Endothelial cell of umbilical vein (primary cell): ENCODE measurements around the gene WIZ.

Source experiments
- CTCF ChIP-seq, 2 donors: IDR thresholded peaks; 1 replicate in 1 of 2; 2 replicates in 1 of 2; pipeline ENCODE4 v1.5.1; 2011; ENCODE audit warnings: low read length in 2 of 2, mild to moderate bottlenecking in 2 of 2, moderate library complexity in 2 of 2, control low read depth in 1 of 2, inconsistent platforms in 1 of 2, low read depth in 1 of 2; ENCODE audit not compliant: insufficient read depth in 1 of 2; ENCODE audit errors: extremely low read depth in 1 of 2
- EZH2 ChIP-seq: IDR thresholded peaks from 2 replicates; pipeline ENCODE4 v1.6.1; 2012; ENCODE audit warnings: borderline replicate concordance, low read depth, mild to moderate bottlenecking, moderate library complexity, low read length, inconsistent platforms; ENCODE audit not compliant: severe bottlenecking
- FOS ChIP-seq: IDR thresholded peaks from 2 replicates; pipeline ENCODE4 v1.6.1; 2011; ENCODE audit warnings: mild to moderate bottlenecking, low read length, moderate library complexity, borderline replicate concordance; ENCODE audit not compliant: insufficient read depth
- GATA2 ChIP-seq: IDR thresholded peaks from 2 replicates; pipeline ENCODE4 v1.7.0; 2011; ENCODE audit warnings: low read depth, mild to moderate bottlenecking, moderate library complexity, mixed read lengths, low read length; ENCODE audit not compliant: insufficient read length, insufficient read depth
- JUN ChIP-seq: IDR thresholded peaks from 2 replicates; pipeline ENCODE4 v1.6.1; 2011; ENCODE audit warnings: borderline replicate concordance, low read depth; ENCODE audit not compliant: insufficient read length, insufficient read depth
- MAX ChIP-seq: IDR thresholded peaks from 2 replicates; pipeline ENCODE4 v1.6.1; 2011; ENCODE audit not compliant: insufficient read depth, insufficient read length
- MYC ChIP-seq: IDR thresholded peaks from one replicate; pipeline ENCODE4 v1.6.1; 2011; ENCODE audit warnings: mild to moderate bottlenecking, low read depth, low read length
- POLR2A ChIP-seq: IDR thresholded peaks from 2 replicates; pipeline ENCODE4 v1.6.1; 2012; ENCODE audit warnings: low read depth, mild to moderate bottlenecking, control low read depth, low read length
- POLR2AphosphoS5 ChIP-seq: IDR thresholded peaks from 2 replicates; pipeline ENCODE4 v1.6.1; 2012; ENCODE audit warnings: low read depth, mild to moderate bottlenecking, control low read depth, low read length, moderate library complexity; ENCODE audit not compliant: insufficient read depth

GRCh38 chr19:15452111-15453047 lies 2.6 kb upstream of the WIZ start:
- TF ChIP-seq CTCF (IDR thresholded peaks at IDR 0.05; ENCODE audit: extremely low read depth in 1 of 2, insufficient read depth in 1 of 2, low read depth in 1 of 2, low read length in 2 of 2) (no peak), POLR2A (no peak), POLR2AphosphoS5 (no peak), MYC (no peak), FOS (no peak), EZH2 (no peak), MAX (no peak), JUN (no peak), GATA2 (no peak)
